B cell (primary cell): ENCODE data around the gene DDAH1.

Source experiments
- EZH2 ChIP-seq: IDR thresholded peaks from 2 replicates; pipeline ENCODE4 v1.6.1; 2012; ENCODE audit warnings: borderline replicate concordance, low read depth, mild to moderate bottlenecking, moderate library complexity, low read length; ENCODE audit not compliant: insufficient read depth, poor library complexity, severe bottlenecking
- TF ChIP-seq, protein P1 (sequence below): fragments of 200-600 bp; IDR thresholded peaks from one replicate; pipeline ENCODE4 v1.8.0; 2022; ENCODE audit warnings: antibody characterized with exemption, mild to moderate bottlenecking

DNA sequence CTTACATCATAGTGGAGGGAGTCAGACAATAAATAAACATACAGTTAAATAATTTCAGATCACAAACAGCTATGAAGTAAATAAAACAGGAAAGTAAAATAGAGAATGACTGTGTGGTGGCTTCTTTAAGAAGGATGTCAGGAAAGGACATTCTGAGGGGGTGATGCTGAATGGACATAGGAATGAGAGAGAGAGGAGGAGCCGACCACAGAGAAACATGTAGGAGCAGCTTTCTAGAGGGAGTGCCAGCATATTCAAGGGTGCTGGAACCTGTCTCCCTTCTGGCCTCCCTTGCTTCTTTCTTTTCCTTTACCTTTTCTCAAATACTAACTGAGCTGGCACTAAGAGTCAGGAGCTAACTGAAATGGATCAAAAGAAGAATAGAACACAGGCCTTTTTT lies 168.0 kb downstream of the DDAH1 start:
- TF ChIP-seq, protein P1, sequence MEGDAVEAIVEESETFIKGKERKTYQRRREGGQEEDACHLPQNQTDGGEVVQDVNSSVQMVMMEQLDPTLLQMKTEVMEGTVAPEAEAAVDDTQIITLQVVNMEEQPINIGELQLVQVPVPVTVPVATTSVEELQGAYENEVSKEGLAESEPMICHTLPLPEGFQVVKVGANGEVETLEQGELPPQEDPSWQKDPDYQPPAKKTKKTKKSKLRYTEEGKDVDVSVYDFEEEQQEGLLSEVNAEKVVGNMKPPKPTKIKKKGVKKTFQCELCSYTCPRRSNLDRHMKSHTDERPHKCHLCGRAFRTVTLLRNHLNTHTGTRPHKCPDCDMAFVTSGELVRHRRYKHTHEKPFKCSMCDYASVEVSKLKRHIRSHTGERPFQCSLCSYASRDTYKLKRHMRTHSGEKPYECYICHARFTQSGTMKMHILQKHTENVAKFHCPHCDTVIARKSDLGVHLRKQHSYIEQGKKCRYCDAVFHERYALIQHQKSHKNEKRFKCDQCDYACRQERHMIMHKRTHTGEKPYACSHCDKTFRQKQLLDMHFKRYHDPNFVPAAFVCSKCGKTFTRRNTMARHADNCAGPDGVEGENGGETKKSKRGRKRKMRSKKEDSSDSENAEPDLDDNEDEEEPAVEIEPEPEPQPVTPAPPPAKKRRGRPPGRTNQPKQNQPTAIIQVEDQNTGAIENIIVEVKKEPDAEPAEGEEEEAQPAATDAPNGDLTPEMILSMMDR, result no peak
- no peak for TF ChIP-seq EZH2
